Progenitor cell of endocrine pancreas (in vitro differentiated cells): ENCODE measurements around the gene MPP7. TPM values are rescaled to one million over a fixed set of nuclear protein-coding genes. Genes with fewer than 3 reads are reported as not detected.
"Not testable (repeated sequence)": the region's sequence is repeated elsewhere in the genome, so short reads cannot be mapped to it uniquely, and the experiment has no call there.

Experiments
- DNase-seq: peaks from one replicate; pipeline ENCODE4 v3.0.0; 2021; ENCODE audit warnings: low spot score; ENCODE audit not compliant: unreplicated experiment
- H3K27ac Mint-ChIP-seq: 2 replicates; pipeline ENCODE4 v1.8.0; 2021; ENCODE audit warnings: mild to moderate bottlenecking, moderate library complexity, mixed read lengths
- H3K27me3 Mint-ChIP-seq: 2 replicates; pipeline ENCODE4 v1.8.0; 2021; ENCODE audit warnings: mixed read lengths
- H3K36me3 Mint-ChIP-seq: 2 replicates; pipeline ENCODE4 v1.8.0; 2022; ENCODE audit warnings: mixed read lengths; ENCODE audit not compliant: insufficient read depth
- H3K4me1 Mint-ChIP-seq: 2 replicates; pipeline ENCODE4 v1.8.0; 2021; ENCODE audit warnings: low read depth, mixed read lengths
- H3K4me3 Mint-ChIP-seq: 2 replicates; pipeline ENCODE4 v1.8.0; 2021; ENCODE audit warnings: low read depth, mild to moderate bottlenecking, moderate library complexity, mixed read lengths
- H3K9me3 Mint-ChIP-seq: 2 replicates; pipeline ENCODE4 v1.8.0; 2021; ENCODE audit warnings: low read depth, mixed read lengths
- CTCF ChIP-seq: fragments of 200-600 bp; sonication (generic); IDR thresholded peaks from one replicate; pipeline ENCODE4 v1.5.0; 2021; ENCODE audit warnings: antibody characterized with exemption, mild to moderate bottlenecking; ENCODE audit not compliant: unreplicated experiment
- total RNA-seq: library from RNA; stranded (reverse); gene quantifications from 2 replicates; pipeline ENCODE4 v1.2.1, GENCODE V29; 2021

The MPP7 gene
- total RNA-seq, 1 donor from 2014 or later = 17.5 TPM

GRCh38 chr10:28326516-28327490 lies 23.9 kb upstream of the MPP7 start:
- Mint-ChIP-seq H3K9me3 (no peaks in the 10 kb centered on the region), H3K4me1 (peaks cover 24% of the 10 kb centered on the region), H3K36me3 (no peaks in the 10 kb centered on the region), H3K27me3 (peaks cover 3% of the 10 kb centered on the region), H3K27ac (no peak overlapping the region), H3K4me3 (no peak overlapping the region)
- no peak for DNase-seq
- TF ChIP-seq CTCF = no peak

GRCh38 chr10:28320799-28321198 lies 17.9 kb upstream of the MPP7 start:
- TF ChIP-seq CTCF = no peak
- peaks cover 2% of the 10 kb centered on the region for H3K4me1 Mint-ChIP-seq

GRCh38 chr10:28320090-28320489 lies 17.2 kb upstream of the MPP7 start:
- Mint-ChIP-seq H3K27ac (no peak overlapping the region), H3K36me3 (no peaks in the 10 kb centered on the region), H3K9me3 (no peaks in the 10 kb centered on the region), H3K4me3 (no peak overlapping the region), H3K4me1 (peaks cover 2% of the 10 kb centered on the region), H3K27me3 (peaks cover 9% of the 10 kb centered on the region)
- TF ChIP-seq CTCF = no peak
- DNase-seq = no peak

More at GRCh38 chr10:28320799-28321198, 17.9 kb upstream of the MPP7 start:
- Mint-ChIP-seq H3K27me3 (peaks cover 9% of the 10 kb centered on the region), H3K36me3 (no peaks in the 10 kb centered on the region), H3K27ac (no peak overlapping the region), H3K4me3 (no peak overlapping the region), H3K9me3 (no peaks in the 10 kb centered on the region)
- DNase-seq = no peak

- H3K27me3 Mint-ChIP-seq = peaks cover 12% of the 10 kb centered on the region
- not testable (repeated sequence) for H3K4me1 Mint-ChIP-seq, DNase-seq, H3K27ac Mint-ChIP-seq, H3K36me3 Mint-ChIP-seq, H3K4me3 Mint-ChIP-seq, H3K9me3 Mint-ChIP-seq
These were observed 16.2 kb upstream of the MPP7 start for GRCh38 chr10:28319061-28319460.

- Mint-ChIP-seq H3K27me3 (peaks cover 12% of the 10 kb centered on the region), H3K4me3 (no peak overlapping the region), H3K9me3 (no peaks in the 10 kb centered on the region), H3K27ac (no peak overlapping the region), H3K4me1 (peaks cover 2% of the 10 kb centered on the region), H3K36me3 (no peaks in the 10 kb centered on the region)
- no peak for TF ChIP-seq CTCF
- DNase-seq = no peak
These were observed 15.8 kb upstream of the MPP7 start for GRCh38 chr10:28318626-28319025.

- no peak overlapping the region for H3K27ac Mint-ChIP-seq
- no peak for DNase-seq
- no peak overlapping the region for H3K4me3 Mint-ChIP-seq
- H3K9me3 Mint-ChIP-seq = no peaks in the 10 kb centered on the region
- H3K27me3 Mint-ChIP-seq = peaks cover 12% of the 10 kb centered on the region
- H3K4me1 Mint-ChIP-seq = peaks cover 2% of the 10 kb centered on the region
- no peaks in the 10 kb centered on the region for H3K36me3 Mint-ChIP-seq
- TF ChIP-seq CTCF = no peak
These were observed 14.9 kb upstream of the MPP7 start for GRCh38 chr10:28317760-28318159.
